ENCODE measurements around the gene FAM83F.

FAM83F gene

DNA sequence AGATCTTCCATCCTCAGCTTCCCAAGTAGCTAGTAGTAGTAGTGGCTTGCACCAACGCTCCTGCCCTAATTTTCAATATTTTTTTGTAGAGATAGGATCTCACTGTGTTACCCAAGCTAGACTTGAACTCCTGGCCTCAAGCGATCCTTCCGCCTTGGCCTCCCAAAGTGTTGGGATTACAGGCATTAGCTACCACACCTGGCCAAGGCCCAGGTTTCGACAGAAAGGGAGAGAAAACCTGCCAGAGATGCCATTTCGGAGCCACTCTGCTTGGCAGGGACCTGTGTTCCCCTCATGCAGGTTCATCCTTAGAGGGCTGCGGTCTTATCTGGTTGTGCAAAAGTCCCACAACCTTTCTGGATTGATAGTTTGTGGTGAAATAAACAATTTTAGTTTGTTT lies 41.4 kb downstream of the FAM83F start:
- DNase-seq (ENCODE audit: low read depth, low spot score): no peak

DNA sequence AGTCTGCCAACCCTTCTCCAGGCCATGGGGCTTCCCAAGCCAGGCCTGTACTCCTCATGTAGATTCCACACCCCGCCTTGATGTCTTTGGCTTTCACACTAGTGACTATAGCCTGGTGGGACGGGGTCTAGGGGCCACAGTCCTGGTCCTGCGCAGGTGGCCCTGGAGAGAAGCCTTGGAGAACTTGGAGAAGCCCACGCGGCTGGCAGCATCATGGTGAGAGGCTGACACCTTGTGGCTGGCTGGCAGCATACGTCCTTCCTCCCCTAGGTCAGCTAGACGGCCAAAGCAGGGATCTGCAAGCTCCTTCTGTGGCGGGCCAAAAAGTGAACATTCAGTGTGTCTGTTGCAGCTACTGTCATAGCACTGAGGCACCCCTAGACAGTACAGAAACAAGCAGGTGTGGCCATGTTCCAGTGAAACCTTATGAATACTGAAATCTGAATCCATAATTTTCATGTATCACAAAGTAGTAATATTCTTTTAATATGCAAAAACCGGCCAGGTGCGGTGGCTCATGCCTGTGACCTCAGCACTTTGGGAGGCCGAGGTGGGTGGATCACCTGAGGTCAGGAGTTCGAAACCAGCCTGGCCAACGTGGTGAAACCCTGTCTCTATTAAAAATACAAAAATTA lies 42.0 kb downstream of the FAM83F start:
- DNase-seq (ENCODE audit: low read depth, low spot score): no peak

DNA sequence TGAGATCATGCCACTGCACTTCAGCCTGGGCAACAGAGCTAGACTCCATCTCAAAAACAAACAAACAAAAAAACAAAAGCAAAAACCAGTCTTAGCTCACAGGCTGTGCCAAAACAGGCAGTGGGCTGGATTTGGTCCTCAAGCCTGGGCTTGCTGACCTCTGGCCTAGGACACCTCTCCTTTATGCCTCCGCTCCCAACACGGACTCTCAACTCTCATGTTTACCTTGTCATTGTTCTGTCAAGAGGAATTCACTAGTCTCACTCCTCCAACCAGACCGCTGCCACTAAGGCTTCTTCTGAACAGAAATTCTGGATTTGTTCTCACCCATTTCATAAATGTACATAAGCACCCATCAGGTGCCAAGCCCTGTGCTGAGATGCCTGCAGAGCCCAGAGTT lies 42.6 kb downstream of the FAM83F start:
- no peak for DNase-seq (ENCODE audit: low read depth, low spot score)

DNA sequence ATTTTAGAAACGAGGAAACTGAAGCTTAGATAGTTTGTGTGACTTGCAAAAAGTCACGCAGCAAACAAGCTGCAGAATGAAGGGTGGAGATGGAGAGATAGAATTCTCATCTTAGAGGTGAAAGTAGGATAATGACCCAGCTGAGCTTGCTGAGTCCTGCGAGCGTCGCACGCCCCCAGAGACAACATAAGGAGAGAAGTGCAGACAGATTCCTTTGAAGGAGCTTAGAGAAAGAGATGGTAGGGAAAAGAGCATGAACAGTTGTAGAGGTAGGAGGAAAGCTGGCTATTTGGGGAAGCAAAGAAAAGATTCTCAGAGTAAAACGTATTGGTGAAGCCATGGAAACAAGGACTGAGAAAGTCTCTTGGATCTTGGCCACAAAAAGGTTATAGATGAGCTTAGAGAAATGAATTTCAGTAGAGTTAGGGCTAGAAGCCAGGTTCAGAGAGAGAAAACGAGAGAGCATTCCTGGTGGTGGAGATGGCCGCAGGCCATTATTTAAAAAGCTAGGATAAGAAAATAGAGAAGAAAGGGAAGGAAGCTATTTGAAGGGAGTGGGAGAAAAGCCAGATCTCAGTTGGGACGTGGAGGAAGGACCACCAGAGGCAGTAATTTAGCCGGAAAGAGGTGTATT lies 44.8 kb downstream of the FAM83F start:
- DNase-seq (ENCODE audit: low read depth, low spot score): no peak

DNA sequence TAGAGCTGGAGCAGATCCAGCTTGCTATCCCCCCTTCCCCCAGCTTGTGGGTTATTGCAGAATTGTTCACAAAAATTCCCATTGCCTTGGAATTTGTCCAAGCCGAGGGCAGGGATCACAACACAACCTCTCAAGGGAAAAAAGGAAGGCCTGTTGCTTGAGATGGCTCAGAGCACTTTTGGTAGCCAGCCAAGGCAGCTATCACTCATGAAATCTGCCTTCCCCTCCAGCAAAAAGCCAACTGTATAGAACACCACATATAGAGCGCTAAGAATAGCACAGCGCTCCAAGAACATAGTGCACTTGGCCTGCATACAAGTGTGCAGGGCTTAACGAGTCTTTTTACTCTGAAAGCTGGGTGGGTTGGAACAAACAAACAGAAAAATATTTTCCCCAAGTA lies 46.2 kb downstream of the FAM83F start:
- DNase-seq (ENCODE audit: low read depth, low spot score): no peak

DNA sequence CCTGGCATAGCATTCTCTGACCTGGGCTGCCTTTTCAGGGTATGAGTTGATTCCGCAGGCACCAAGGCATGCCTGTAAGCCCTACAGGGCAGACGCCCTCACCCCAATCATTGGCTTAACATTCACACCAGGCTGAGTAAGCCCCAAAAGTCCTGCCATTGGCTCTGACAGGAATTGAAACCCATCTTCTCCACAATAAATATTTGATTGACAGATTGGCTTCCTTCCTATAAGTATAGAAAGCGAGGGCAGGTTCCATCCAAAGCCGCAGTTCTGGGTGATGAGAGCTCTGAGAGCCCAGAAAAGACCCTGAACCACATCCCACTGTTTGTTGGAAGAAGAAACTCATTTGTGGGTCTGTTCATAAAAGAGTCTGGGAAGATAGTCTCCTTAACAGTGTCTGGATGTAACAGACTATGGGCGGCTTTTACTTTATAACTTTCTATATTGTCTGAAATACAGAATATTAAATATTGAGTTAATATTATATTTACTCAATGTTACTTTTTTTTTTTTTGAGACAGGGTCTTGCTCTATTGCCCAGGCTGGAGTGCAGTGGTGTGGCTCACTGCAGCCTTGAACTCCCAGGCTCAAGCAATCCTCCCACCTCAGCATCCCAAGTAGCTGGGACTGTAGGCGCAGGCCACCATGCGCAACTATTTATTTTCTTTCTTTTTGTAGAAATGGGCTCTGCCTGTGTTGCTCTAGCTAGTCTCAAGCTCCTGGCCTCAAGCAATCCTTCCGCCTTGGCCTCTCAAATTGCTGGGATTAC lies 46.8 kb downstream of the FAM83F start:
- DNase-seq (ENCODE audit: low read depth, low spot score): no peak

DNA sequence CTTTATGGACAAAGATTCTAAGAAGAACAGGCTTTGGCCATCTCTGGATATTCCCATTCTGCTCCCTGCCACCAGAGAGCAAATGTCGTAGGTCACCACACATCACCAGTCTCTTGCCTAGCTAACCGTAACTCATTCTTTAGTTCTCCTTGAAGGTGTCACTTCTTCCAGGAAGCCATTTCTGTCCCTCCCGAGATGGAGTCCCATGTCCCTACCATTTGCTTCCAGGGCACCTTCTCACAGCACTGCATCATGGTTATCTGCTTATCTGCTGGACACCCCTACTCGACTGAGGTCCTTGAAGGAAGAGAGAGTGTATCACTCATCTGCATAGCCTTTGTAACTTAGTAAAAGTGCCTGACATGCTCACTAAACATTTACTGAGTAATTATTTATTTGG lies 47.6 kb downstream of the FAM83F start:
- DNase-seq (ENCODE audit: low read depth, low spot score): no peak

DNA sequence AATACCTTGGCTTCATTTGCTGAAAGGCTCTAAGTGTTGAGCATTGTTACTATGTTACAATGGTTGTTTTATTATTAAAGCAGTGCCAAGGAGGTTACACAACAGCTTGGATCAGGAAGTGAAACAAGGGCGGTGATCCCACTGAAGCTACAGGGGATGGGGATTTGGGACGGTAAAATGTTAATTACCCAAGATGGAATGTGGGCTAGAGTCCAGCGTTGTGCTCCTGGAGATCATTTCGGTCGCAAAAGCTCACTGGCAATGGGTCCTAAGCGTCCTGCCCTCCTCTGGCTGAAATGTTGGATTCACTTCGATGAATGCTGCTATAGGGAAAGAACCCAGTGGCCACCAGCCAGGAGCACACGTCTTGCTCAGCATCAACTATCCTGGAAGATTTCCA lies 48.3 kb downstream of the FAM83F start:
- no peak for DNase-seq (ENCODE audit: low read depth, low spot score)

DNA sequence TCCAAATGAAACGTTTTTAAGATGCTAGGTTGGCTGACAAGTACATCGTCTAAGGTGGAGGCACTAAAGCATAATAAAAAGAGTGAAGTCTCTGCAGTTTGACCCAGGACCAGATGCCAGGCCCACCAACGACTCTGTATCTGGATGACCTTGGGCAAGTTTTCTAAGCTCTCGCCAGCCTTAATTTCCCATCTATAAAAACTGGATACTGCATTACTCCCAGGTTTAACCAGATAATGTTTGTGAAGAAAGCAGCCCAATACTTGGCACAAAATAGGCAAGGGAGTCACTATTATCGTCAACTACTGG lies 49.0 kb downstream of the FAM83F start:
- no peak for DNase-seq (ENCODE audit: low read depth, low spot score)

DNA sequence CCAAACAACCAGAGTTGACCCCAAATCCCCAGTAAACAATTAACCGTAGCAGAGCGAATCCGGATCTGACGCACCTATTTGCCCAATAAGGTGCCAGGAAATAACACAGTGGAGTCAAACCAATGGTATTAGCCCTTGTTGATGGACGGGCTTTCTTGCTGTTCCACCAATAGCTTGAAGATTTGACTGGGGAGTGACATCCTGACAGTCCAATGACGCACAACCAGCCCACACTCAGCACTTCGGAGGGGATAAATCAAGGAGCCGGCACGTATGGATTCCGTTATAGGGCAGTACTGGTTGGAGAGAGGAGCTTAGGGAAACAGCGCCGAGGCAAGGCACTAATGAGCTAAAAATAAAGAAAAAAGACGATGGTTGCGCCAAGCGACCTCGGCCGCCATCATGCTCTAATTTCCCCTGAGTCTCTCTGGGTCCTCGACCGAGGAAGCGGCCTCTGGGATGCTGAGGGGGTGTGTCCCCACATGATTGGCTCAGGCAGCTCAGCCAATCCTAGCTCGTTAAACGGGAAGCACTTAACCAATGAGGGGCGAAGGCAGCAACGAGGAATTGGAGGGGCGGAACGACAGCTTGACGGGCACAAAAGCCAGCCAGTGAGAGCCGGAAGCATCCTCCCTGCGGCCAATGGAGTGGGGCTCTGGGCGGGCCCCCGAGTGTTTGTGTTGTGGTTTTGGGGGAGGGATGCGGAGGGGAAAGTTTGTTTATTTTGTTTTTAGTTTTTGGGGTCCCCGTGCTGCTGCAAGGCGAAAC lies 49.5 kb downstream of the FAM83F start:
- DNase-seq (ENCODE audit: low read depth, low spot score): peak; percentile 96

DNA sequence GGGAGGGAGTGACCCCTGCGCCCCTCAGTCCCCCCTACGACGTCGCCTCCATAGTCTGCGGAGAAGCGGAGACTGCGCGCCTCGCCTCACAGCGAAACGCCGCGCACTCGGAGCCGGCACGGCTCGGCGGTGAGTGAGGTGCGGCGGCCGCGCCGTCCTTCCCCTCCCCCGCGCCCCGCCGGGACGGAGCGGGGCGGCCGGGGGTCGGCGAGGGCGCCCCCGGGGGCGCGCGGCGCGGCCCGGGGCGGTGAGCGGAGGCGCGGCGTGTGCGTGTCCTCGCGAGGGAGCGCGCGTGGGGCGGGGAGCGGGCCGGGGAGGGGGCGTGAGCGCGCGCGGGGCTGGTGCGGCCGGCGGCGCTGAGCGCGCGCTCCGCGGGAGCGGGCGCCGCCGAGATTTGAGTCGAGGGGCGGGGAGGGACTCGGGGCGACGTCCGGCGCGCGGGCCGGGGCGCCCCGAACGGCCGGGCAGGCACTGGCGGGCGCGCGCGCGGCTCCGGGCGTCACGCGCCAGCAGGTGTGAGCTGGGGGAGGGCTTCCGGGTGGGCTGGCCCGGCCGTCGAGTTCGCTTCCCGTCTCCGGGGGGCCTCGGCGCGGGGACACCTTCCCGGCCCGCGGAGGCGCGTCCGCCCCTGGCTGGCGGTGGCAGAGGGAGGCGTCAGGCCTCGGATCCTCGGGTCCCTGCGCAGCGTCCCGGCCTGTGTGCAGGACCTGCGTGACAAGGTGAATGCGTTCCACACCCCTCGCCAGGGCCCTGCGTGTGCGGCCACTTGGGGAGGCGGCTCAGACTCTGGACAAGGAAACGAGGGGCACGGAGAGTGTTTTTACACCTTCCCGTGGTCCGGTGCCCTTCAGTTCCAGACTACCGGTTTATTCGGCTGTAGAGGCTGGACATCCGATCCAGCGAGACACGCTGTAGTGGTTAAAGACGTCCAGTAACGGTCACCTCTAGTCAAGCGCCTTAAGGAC lies 50.4 kb downstream of the FAM83F start:
- DNase-seq (ENCODE audit: low read depth, low spot score): peak; percentile 58

DNA sequence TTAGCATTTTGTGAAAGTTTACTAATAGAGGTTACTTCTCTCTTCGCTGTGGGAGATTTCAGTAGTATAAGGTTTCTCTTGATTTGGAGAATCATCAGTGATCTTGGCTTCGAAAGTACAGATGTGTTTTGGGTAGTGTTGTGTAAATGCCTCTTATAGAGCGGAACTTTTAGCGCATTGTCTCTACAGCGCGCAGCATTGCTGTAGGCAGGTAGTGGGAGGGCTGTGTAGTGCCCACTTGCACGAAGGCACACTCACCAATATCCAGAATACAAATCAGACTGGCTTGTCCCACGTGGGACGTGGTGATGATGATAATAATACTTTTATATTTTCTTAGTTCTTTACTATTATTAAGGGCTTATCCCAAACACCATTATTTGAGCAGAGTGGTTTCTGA lies 51.4 kb downstream of the FAM83F start:
- no peak for DNase-seq (ENCODE audit: low read depth, low spot score)

DNA sequence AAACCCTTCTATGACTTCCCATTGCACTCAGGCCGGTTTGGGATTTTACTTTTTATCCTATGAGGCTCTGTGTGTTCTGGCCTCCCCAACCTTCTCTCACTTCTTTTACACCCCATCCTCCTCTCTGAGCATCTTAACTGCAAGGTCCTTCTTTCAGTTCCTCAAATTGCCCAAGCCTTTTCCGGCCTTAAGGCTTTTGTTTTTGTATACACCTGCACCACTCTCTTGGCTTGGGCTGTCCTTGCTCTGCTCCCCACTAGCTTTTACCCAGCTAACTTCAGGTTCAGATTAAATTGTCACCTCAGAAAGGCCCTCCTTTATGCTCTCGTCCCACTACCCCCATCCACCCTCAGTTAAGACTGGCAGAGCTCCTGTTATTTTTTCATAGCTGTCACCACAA lies 55.5 kb downstream of the FAM83F start:
- DNase-seq (ENCODE audit: low read depth, low spot score): no peak

DNA sequence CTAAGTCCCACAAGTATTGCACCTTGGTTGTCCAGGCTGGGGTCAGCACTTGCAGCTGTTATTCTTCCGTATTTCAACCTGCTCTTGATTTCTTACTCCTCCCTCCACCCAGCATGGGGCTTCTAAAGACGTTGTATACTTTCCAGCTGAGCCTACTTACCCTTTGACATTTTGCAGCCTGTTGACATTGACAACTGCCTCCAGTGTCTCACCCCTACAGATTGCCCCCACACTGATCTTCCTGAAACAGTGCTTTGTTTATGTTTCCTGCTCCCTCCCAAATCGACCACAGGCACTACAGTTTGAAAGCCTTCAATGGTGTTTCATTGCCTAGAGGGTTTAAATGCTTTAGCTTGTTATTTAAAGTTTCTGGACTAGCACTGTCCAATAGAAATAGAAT lies 56.6 kb downstream of the FAM83F start:
- DNase-seq (ENCODE audit: low read depth, low spot score): no peak

DNA sequence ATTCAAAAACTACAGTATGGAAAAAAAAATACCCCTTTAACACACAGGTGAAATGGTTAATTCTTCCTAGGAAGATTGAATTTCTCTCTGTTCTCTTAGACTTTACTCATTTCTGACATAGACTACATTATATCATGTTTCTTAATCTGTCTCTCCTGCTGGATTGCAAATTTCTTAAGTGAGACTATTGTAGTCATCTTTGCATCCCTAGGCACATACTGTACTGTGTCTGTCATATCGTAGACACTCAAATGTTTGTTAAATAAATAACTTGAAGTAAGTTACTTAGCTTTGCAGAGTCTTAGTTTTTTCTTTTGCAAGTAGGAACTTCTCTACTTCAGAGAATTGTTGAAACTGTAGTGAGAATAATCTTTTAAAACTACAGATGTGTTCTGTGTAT lies 58.7 kb downstream of the FAM83F start:
- no peak for DNase-seq (ENCODE audit: low read depth, low spot score)

DNA sequence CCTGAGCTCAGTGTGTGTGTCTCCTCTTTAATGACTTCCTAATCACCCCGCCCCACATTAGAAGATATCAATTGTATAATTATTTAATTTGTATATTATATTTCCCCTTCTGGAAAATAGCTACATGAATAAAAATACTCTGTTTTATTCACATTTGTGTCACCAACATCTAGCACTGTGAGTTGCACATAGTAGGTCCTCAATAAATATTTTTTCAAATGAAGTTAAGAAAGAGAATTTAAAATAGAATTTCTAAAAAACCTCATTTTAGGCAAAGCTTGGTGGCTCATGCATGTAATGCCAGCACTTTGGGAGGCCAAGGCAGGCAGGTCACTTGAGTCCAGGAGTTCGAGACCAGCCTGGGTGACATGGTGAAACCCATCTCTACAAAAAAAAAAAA lies 59.7 kb downstream of the FAM83F start:
- DNase-seq (ENCODE audit: low read depth, low spot score): no peak

DNA sequence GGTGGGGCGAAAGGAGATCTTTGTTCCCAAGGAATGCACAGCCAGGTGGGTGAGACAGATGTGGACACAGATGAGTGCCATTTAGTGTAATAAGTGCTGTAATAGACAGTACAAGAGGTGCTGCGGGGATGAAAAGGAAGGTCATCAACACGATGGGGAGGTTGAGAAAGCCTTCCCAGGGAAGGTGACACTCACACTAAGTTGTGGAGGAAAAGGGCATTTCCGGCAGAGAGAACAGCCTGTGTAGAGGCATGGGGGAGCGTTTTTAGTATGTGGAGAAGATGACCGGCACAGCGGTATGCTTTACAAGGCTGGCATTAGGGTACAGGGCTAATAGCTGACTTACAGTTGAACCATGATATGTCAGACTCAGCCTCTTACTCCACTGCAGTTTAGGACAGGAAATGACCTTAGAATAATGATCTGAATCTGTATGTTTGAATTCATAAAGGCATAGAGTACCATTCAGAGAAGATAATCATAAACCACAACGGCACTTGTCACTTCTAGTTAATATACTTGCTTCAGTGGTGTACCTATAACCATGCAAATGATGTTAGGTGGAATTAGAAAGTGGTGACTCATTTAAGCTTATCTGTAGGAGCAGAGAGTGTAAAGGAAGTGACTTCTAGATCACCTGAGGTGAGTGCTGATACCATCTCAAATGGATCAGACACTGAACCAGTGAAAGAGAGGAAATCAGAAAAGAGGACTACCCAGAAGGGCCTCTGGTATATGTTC lies 60.6 kb downstream of the FAM83F start:
- DNase-seq (ENCODE audit: low read depth, low spot score): no peak

DNA sequence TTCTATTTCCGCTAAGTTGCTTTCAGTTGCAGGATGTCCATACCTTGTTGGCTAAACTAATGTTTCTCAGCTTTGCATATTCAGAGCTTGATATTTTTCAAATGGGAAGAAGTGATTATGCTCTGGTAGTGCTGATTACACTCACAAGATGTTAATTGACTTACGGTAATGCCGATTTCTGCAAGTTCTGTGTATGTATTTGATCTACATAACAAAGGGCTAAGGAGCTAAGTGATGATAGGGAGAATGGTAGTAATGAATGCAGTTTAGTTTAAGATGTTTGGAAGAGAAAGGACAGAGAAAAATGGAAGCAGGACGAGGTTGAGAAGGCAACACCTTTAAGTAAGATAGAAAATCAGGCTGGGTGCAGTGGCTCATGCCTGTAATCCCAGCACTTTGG lies 61.4 kb downstream of the FAM83F start:
- DNase-seq (ENCODE audit: low read depth, low spot score): no peak

DNA sequence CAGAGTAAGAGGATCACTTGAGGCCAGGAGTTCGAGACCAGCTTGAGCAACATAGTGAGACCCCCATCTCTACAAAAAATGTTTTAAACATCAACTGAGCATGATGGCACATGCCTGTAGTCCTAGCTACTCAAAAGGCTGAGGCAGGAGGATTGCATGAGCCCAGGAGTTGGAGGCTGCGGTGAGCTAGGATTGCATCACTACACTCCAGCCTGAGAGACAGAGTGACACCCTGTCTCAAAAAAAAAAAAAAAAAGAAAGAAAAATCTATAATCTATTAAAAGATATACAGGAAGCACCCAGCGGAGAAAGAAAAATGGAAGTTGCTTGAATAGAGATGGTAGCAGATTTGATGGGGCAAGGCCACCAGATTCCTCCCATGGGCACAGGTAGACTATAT lies 61.8 kb downstream of the FAM83F start:
- no peak for DNase-seq (ENCODE audit: low read depth, low spot score)

DNA sequence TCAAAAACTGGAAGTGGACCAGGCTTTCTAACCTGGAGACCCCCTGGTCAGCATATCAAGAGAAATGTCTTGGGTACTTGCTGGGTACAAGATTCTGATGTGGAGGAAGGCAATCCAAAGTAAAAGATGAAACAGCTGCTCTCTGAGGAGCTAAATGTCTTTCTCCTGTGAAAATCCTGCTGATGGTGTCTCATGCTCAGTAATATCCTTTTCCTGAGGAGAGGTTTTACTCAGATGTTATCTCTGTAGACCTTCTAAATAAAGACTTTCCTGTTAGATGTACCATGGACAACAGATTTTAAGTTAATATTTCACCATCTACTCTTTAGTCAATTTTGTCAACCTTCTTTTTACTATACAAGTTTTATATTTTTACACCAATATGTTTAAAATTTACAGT lies 62.9 kb downstream of the FAM83F start:
- DNase-seq (ENCODE audit: low read depth, low spot score): no peak

DNA sequence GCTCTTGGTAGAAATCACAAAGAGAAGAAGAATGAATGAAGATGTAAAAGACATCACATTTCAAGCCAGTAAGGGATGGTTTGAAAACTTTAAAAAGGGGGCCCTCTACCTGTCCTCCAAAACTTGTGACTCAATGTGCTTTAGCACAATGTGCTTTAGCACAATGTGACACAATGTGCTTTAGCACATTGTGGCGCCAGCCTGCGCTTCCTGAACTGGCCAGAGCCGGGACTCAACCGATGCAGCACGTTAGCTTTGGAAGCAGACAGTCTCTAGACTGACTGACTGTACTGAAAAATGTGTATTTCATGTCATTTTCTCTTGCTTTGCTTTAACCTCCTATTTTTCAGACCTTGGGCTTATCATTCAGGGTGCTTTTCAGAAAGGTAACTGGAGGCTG lies 63.5 kb downstream of the FAM83F start:
- no peak for DNase-seq (ENCODE audit: low read depth, low spot score)
